GM23248 (cell line): ENCODE measurements around the gene SCP2. TPM values are rescaled to one million over a fixed set of nuclear protein-coding genes. Genes with fewer than 3 reads are reported as not detected.

Source experiments
- DNase-seq: peaks from one replicate; pipeline ENCODE4 v3.0.0-alpha.2; 2015
- H2AFZ ChIP-seq: fragments of 200-600 bp; sonication (generic); 2 replicates; pipeline ENCODE4 v1.6.1; 2016; ENCODE audit warnings: antibody characterized with exemption
- H3F3A ChIP-seq: fragments of 200-600 bp; sonication (generic); 2 replicates; pipeline ENCODE4 v1.6.1; 2016; ENCODE audit warnings: mild to moderate bottlenecking, antibody characterized with exemption, mixed run types; ENCODE audit not compliant: insufficient read depth
- H3K27ac ChIP-seq: fragments of 200-600 bp; sonication (generic); 2 replicates; pipeline ENCODE4 v1.5.1; 2016; ENCODE audit warnings: mild to moderate bottlenecking
- H3K27me3 ChIP-seq: fragments of 200-600 bp; sonication (generic); replicated peaks from 2 replicates; pipeline ENCODE4 v1.6.1; 2016; ENCODE audit warnings: mild to moderate bottlenecking; ENCODE audit not compliant: insufficient read depth
- H3K36me3 ChIP-seq: fragments of 200-600 bp; sonication (generic); 2 replicates; pipeline ENCODE4 v1.6.1; 2016; ENCODE audit warnings: low read depth, mild to moderate bottlenecking
- H3K4me1 ChIP-seq: fragments of 200-600 bp; sonication (generic); 2 replicates; pipeline ENCODE4 v1.6.1; 2016; ENCODE audit warnings: mild to moderate bottlenecking; ENCODE audit not compliant: insufficient read depth
- H3K4me2 ChIP-seq: fragments of 200-600 bp; sonication (generic); one replicate; pipeline ENCODE4 v1.6.1; 2016; ENCODE audit warnings: mild to moderate bottlenecking; ENCODE audit not compliant: unreplicated experiment
- H3K4me3 ChIP-seq: fragments of 200-600 bp; sonication (generic); 2 replicates; pipeline ENCODE4 v1.5.1; 2016; ENCODE audit warnings: mild to moderate bottlenecking
- H3K79me2 ChIP-seq: fragments of 200-600 bp; sonication (generic); 2 replicates; pipeline ENCODE4 v1.6.1; 2016; ENCODE audit warnings: mild to moderate bottlenecking; ENCODE audit not compliant: insufficient read depth
- H3K9ac ChIP-seq: fragments of 200-600 bp; sonication (generic); 2 replicates; pipeline ENCODE4 v1.6.1; 2016; ENCODE audit warnings: mild to moderate bottlenecking
- H3K9me2 ChIP-seq: fragments of 200-600 bp; sonication (generic); 2 replicates; pipeline ENCODE4 v1.6.1; 2016; ENCODE audit warnings: mixed run types, mild to moderate bottlenecking, moderate library complexity; ENCODE audit not compliant: insufficient read depth
- H3K9me3 ChIP-seq: fragments of 200-600 bp; sonication (generic); one replicate; pipeline ENCODE4 v1.6.1; 2017; ENCODE audit warnings: low read depth
- H4K20me1 ChIP-seq: fragments of 200-600 bp; sonication (generic); 2 replicates; pipeline ENCODE4 v1.6.0; 2016; ENCODE audit not compliant: insufficient read depth
- EZH2 ChIP-seq: fragments of 200-600 bp; sonication (generic); IDR thresholded peaks from 2 replicates; pipeline ENCODE4 v1.6.1; 2018; ENCODE audit warnings: antibody characterized with exemption, mild to moderate bottlenecking; ENCODE audit not compliant: insufficient read depth, poor library complexity, severe bottlenecking
- EZH2phosphoT487 ChIP-seq: fragments of 200-600 bp; sonication (generic); IDR thresholded peaks from 2 replicates; pipeline ENCODE4 v1.6.1; 2018; ENCODE audit warnings: antibody characterized with exemption, moderate library complexity, mild to moderate bottlenecking, low read depth; ENCODE audit not compliant: insufficient read depth
- WGBS, 2 experiments: methylation state at CpG; one replicate each; pipeline ENCODE4 v1.1.6; 2015 to 2017; ENCODE audit warnings: low lambda C conversion rate in 2 of 2, low coverage in 1 of 2; ENCODE audit errors: missing lambda C conversion rate in 2 of 2; 5-methylcytosine and 5-hydroxymethylcytosine counted together
- in situ Hi-C: fragments of 300-500 bp; cut with MboI; formaldehyde crosslinking; loops from 2 replicates; pipeline ENCODE4 v1.15.0; 2020
- polyA plus RNA-seq: library from polyadenylated mRNA; unstranded; fragments of >200 nt; fragmentation: Nextera tagmentation; extraction: Ambion mirVana; gene quantifications from 2 replicates; pipeline ENCODE4 v1.2.1, GENCODE V29; 2016
- total RNA-seq: library from RNA; depleted of rRNA; stranded (reverse); fragments of >200 nt; shearing (Covaris generic); gene quantifications from 2 replicates; pipeline ENCODE4 v1.2.3, GENCODE V29; 2014

The SCP2 gene
- total and polyA plus RNA-seq, 2 experiments from 2014 or later: 209 to 257 TPM

GRCh38 chr1:53015508-53015860 is 88.4 kb downstream of the SCP2 start:
- H3K4me3 ChIP-seq: peak overlapping the region; percentile 99
- peak overlapping the region; percentile 100 for H3K4me2 ChIP-seq
- H3K4me1 ChIP-seq: peaks cover 15% of the 10 kb centered on the region
- H3K79me2 ChIP-seq: peaks cover 61% of the 10 kb centered on the region
- 16 to 17% methylated on average over 3 of the region's 3 CpGs for WGBS, 2 experiments
- peak overlapping the region; percentile 31; the same call in 1 of the 2 replicates for H3K27ac ChIP-seq
- no peak for TF ChIP-seq EZH2phosphoT487
- TF ChIP-seq EZH2: no peak
- no peaks in the 10 kb centered on the region for H3K9me2 ChIP-seq
- no peaks in the 10 kb centered on the region for H3K9me3 ChIP-seq
- no peaks in the 10 kb centered on the region for H3F3A ChIP-seq
- H2AFZ ChIP-seq: peak overlapping the region; percentile 97
- DNase-seq: no peak
- H4K20me1 ChIP-seq: no peaks in the 10 kb centered on the region
- H3K9ac ChIP-seq: peak overlapping the region; percentile 83
- no peaks in the 10 kb centered on the region for H3K27me3 ChIP-seq
- in situ Hi-C loops: no loop called here
- peaks cover 3% of the 10 kb centered on the region; the same call in 1 of the 2 replicates for H3K36me3 ChIP-seq

GRCh38 chr1:53016705-53017104 is 89.6 kb downstream of the SCP2 start:
- H3K4me3 ChIP-seq: peak overlapping the region; percentile 99
- no peaks in the 10 kb centered on the region for H3K9me2 ChIP-seq
- 94 to 96% methylated on average over 1 of the region's 1 CpG for WGBS, 2 experiments
- peak overlapping the region; percentile 83; the same call in 1 of the 2 replicates for H3K9ac ChIP-seq
- H3F3A ChIP-seq: no peaks in the 10 kb centered on the region
- peak; percentile 39 for DNase-seq
- peaks cover 73% of the 10 kb centered on the region for H3K79me2 ChIP-seq
- H3K27ac ChIP-seq: no peak overlapping the region
- peak overlapping the region; percentile 100 for H3K4me2 ChIP-seq
- H3K36me3 ChIP-seq: peaks cover 3% of the 10 kb centered on the region; the same call in 1 of the 2 replicates
- no peaks in the 10 kb centered on the region for H3K9me3 ChIP-seq
- no peak for TF ChIP-seq EZH2phosphoT487
- TF ChIP-seq EZH2: no peak
- in situ Hi-C loops: no loop called here
- no peak overlapping the region for H2AFZ ChIP-seq
- H4K20me1 ChIP-seq: no peaks in the 10 kb centered on the region
- peaks cover 15% of the 10 kb centered on the region for H3K4me1 ChIP-seq
- H3K27me3 ChIP-seq: no peaks in the 10 kb centered on the region

GRCh38 chr1:53020588-53020987 is 93.5 kb downstream of the SCP2 start:
- Histone ChIP-seq H3K4me3 (no peak overlapping the region), H3F3A (peaks cover 5% of the 10 kb centered on the region; the same call in 1 of the 2 replicates), H3K27ac (no peak overlapping the region), H2AFZ (no peak overlapping the region), H4K20me1 (no peaks in the 10 kb centered on the region), H3K27me3 (no peaks in the 10 kb centered on the region), H3K9ac (no peak overlapping the region), H3K4me2 (no peak overlapping the region), H3K4me1 (peaks cover 22% of the 10 kb centered on the region), H3K36me3 (peaks cover 3% of the 10 kb centered on the region; the same call in 1 of the 2 replicates), H3K9me3 (no peaks in the 10 kb centered on the region), H3K9me2 (no peaks in the 10 kb centered on the region), H3K79me2 (peaks cover 99% of the 10 kb centered on the region)
- DNase-seq: no peak
- 91 to 97% methylated on average over 5 of the region's 5 CpGs for WGBS, 2 experiments
- TF ChIP-seq EZH2 (no peak), EZH2phosphoT487 (no peak)
- in situ Hi-C loops: no loop called here

DNA sequence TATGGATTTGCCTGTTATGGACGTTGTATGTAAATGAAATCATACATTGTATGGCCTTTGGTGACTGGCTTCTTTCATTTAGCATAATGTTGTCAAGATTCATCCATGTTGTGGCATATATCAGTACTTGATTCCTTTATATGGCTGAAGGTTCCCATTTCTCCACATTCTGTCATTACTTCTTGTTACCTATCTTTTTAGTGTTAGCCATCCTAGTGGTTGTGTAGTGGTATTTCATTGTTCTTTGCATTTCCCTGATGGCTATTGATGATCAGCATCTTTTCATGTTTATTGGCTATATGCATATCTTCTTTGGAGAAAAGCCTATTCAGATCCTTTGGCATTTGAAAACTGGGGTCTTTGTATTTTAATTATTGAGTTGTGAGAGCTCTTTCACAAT is 95.1 kb downstream of the SCP2 start:
- in situ Hi-C loops: no loop called here
- no peak overlapping the region for H3K4me2 ChIP-seq
- H3K79me2 ChIP-seq: peaks cover 99% of the 10 kb centered on the region
- no peaks in the 10 kb centered on the region for H3K9me3 ChIP-seq
- peaks cover 17% of the 10 kb centered on the region for H3K4me1 ChIP-seq
- peaks cover 3% of the 10 kb centered on the region; the same call in 1 of the 2 replicates for H3K36me3 ChIP-seq
- no peak for DNase-seq
- H3K4me3 ChIP-seq: no peak overlapping the region
- 100% methylated on average over 1 of the region's 1 CpG for WGBS, 2 experiments
- TF ChIP-seq EZH2 (no peak), EZH2phosphoT487 (no peak)
- no peak overlapping the region for H3K9ac ChIP-seq
- no peaks in the 10 kb centered on the region for H4K20me1 ChIP-seq
- H3K27me3 ChIP-seq: no peaks in the 10 kb centered on the region
- no peak overlapping the region for H3K27ac ChIP-seq
- no peak overlapping the region for H2AFZ ChIP-seq
- peaks cover 8% of the 10 kb centered on the region; the same call in 1 of the 2 replicates for H3F3A ChIP-seq
- no peaks in the 10 kb centered on the region for H3K9me2 ChIP-seq
